Retinal pigment epithelial cell (primary cell): ENCODE results near the gene CLEC9A.

Experiments used
- DNase-seq: peaks from one replicate; pipeline ENCODE4 v3.0.0-alpha.2; 2010; ENCODE audit warnings: low read depth
- H3K4me3 ChIP-seq: 2 replicates; pipeline ENCODE4 v1.5.1; 2011; ENCODE audit warnings: mild to moderate bottlenecking, low read length, control low read depth, moderate library complexity
- TF ChIP-seq, protein P1 (sequence below): conservative IDR thresholded peaks from 2 replicates; pipeline ENCODE4 v1.5.1; 2011; ENCODE audit warnings: low read depth, low read length, control low read depth, inconsistent platforms

The CLEC9A gene

DNA sequence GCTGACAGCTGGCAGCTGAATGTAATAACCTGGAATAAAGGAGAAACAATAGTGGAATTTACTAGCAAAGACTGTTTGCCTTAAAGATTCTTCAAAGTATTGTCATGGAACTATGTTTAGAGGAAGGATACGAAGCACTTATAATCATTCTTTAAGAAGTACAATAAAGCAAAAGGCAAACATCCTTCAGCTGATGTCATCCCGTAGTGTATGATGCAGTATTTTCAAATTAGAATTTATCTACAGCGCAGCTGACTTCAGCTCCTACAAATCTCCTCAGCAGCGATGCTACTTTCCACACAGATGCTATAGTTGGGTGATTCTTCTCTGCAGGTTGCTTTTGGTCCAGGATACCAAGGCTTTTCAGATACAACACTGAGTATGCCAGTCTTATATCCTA, 36.8 kb downstream of the CLEC9A start:
- TF ChIP-seq, protein P1, sequence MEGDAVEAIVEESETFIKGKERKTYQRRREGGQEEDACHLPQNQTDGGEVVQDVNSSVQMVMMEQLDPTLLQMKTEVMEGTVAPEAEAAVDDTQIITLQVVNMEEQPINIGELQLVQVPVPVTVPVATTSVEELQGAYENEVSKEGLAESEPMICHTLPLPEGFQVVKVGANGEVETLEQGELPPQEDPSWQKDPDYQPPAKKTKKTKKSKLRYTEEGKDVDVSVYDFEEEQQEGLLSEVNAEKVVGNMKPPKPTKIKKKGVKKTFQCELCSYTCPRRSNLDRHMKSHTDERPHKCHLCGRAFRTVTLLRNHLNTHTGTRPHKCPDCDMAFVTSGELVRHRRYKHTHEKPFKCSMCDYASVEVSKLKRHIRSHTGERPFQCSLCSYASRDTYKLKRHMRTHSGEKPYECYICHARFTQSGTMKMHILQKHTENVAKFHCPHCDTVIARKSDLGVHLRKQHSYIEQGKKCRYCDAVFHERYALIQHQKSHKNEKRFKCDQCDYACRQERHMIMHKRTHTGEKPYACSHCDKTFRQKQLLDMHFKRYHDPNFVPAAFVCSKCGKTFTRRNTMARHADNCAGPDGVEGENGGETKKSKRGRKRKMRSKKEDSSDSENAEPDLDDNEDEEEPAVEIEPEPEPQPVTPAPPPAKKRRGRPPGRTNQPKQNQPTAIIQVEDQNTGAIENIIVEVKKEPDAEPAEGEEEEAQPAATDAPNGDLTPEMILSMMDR: no peak
- H3K4me3 ChIP-seq: no peak overlapping the region
- no peak for DNase-seq

DNA sequence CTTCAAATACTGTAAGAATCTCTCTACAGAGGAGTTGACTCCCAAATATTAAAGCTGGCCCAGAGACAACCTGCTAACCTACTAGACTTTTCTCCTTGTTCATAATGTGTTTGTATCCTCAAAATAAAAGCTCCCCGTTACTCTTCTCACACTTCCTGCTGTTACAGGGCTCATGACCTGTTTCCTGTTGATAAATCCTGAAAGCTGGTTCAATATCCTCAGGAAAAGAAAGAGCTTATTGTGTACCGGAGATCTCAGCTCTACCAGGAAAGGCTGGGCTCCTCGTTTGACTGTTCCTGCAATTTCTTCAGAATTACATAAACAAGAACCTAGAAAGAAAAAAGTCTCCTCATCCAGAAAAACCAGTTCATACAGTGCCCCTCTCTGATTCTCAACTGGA, 37.5 kb downstream of the CLEC9A start:
- H3K4me3 ChIP-seq: no peak overlapping the region
- no peak for DNase-seq
- TF ChIP-seq, protein P1: no peak

DNA sequence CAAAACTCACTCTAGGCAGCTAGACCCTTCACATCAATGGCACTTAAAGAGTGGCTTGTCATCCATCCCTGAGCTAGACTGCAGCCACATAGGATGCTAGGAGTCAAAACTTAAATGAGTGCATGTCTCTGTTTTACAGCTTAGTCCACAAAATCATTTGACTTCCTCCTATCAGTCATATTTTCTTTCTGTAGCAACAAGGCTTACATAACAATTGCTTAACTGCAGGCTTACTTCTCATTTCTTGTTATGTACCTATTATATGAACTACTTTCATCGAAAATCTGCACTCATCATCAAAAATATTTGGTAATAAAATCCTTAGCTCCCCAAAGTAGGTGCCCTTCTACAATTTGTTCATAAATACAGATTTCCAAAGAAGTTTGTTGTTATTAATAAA, 38.2 kb downstream of the CLEC9A start:
- no peak for DNase-seq
- TF ChIP-seq, protein P1: no peak
- H3K4me3 ChIP-seq: no peak overlapping the region

DNA sequence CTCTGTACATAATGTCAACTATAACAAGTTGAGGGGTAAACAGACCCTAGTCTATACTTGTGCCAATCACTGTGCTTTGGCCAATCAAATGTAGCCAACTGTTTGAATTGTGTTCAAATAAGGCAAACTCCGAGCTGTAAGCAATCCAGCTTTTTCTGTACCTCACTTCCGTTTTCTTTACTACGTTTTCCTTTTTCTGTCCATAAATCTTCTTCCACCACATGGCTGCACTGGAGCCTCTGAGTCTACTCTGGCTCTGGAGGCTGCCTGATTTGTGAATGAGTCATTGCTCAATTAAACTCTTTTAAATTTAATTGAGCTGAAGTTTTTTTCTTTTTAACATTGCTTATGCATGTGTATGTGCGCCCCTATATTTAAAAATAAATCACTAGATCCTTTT, 38.6 kb downstream of the CLEC9A start:
- DNase-seq: no peak
- TF ChIP-seq, protein P1: no peak
- no peak overlapping the region for H3K4me3 ChIP-seq

DNA sequence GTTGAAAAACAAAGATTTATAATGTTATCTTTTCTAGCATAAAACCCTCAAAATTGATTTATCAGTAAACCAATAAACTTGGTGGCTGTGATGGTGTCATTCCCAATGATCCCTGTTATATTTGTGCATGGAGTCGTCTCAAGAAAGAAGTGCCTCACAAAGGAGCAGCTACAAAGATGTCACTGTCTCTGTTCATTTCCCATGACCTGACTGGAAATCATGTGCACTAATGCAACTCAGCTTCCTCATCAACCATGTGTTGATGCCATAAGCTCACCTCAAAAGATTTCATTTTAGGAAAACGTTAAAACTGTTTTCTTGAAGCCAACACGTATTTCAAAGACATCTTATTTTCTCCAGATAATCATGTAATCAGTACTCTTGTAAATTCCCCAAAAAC, 39.5 kb downstream of the CLEC9A start:
- H3K4me3 ChIP-seq: no peak overlapping the region
- TF ChIP-seq, protein P1: no peak
- no peak for DNase-seq

DNA sequence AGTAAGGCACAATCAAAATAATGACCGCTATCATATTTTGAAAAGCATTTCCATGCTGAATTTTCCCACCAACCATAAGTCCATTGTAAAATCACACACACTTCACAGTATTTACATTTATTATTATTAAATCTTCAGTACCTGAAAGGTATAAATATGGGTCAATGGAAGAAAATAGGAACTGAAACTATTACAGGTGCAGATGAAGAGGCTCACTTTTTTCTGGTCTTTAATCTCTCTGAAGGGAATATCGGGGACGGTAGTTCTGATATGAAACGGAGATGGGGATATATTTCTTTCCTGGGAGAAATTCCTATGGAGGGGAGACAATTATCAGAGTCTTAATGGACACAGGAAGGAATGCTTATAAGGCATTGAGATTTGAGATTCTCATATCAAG, 39.9 kb downstream of the CLEC9A start:
- DNase-seq: no peak
- TF ChIP-seq, protein P1: no peak
- no peak overlapping the region for H3K4me3 ChIP-seq

DNA sequence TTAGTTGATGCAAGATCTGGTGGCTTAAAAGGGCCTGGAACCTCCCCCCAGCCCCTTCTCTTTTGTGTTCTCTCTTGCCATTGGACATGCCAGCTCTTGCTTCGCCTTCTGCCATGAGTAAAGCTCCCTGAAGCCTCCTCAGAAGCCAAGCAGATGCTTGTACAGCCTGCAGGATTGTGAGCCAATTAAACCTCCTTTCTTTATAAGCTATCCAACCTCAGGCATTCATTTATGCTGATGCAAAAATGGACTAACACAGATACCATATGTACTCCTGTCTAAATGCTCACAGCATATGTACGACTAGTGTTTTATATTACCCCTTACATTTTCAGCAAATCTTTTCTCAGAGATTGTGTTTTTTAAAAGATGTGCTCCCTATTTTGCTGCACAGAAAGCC, 41.6 kb downstream of the CLEC9A start:
- TF ChIP-seq, protein P1: no peak
- no peak for DNase-seq

More for the DNA sequence above, 41.6 kb downstream of the CLEC9A start:
- H3K4me3 ChIP-seq: no peak overlapping the region
